GM12801 (cell line): ENCODE data around the gene LRP1B.

Experiments used
- TF ChIP-seq, protein P1 (sequence below): IDR thresholded peaks from one replicate; pipeline ENCODE4 v1.5.1; 2011; ENCODE audit warnings: control low read depth; ENCODE audit not compliant: insufficient read length; ENCODE audit errors: extremely low read depth

LRP1B gene

DNA sequence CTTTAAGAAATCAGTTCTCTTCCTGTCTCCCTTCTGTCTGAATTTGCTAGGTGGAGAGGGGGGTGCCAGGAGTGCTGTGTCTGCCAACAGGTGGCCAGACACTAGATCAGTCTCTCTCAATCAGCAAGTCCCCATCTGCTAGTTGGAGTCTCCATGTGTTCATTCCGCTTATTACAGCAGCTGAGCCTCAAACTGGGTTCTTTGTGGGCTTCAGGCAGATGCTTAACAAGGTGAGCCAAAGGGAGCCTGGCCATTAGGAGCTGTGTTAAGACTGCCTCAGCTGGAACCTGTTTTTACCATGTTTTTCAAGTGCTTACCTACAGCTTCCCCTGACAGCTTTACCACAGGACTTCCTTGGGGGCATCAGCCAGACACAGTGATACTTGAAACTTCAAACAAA lies 401.9 kb downstream of the LRP1B start:
- TF ChIP-seq, protein P1, sequence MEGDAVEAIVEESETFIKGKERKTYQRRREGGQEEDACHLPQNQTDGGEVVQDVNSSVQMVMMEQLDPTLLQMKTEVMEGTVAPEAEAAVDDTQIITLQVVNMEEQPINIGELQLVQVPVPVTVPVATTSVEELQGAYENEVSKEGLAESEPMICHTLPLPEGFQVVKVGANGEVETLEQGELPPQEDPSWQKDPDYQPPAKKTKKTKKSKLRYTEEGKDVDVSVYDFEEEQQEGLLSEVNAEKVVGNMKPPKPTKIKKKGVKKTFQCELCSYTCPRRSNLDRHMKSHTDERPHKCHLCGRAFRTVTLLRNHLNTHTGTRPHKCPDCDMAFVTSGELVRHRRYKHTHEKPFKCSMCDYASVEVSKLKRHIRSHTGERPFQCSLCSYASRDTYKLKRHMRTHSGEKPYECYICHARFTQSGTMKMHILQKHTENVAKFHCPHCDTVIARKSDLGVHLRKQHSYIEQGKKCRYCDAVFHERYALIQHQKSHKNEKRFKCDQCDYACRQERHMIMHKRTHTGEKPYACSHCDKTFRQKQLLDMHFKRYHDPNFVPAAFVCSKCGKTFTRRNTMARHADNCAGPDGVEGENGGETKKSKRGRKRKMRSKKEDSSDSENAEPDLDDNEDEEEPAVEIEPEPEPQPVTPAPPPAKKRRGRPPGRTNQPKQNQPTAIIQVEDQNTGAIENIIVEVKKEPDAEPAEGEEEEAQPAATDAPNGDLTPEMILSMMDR, result no peak

DNA sequence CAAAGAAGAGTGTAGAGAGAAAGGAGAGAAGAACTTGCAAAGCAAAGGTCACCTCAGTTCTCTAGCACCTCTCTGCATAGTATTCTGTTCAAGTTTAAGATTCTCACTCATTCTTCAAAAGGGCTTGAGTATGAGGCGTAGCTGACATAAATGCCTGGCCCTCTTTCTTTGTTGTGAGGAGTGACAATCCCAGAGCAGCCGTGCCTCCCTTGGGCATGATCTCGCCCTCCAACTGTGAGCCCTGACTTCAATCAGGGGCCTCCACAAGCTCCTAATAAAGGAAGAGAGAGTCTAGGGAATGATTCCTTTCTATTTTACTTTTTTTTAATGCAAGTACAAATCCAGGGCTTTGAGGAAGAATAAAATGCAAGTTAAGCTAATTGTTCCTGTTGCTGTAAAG lies 402.7 kb downstream of the LRP1B start:
- TF ChIP-seq, protein P1, result no peak

DNA sequence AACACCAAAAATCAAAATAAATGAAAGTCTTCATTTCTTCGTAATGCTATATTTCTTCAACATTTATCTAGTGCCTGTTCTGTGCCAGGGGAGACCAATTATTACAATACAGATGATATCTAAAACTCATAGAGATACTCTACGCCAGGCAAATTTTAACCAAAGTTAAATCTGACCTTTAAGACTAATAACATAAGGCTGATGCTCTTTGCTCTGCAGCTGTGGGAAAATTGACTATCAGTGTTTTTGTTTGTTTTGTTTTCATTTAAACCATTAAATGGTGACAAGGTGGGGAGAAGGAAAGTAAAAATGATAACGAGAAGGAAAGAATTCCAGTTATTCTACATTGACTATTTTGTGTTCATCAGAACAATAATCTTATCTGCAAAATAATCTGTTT lies 406.4 kb downstream of the LRP1B start:
- TF ChIP-seq, protein P1, result no peak

DNA sequence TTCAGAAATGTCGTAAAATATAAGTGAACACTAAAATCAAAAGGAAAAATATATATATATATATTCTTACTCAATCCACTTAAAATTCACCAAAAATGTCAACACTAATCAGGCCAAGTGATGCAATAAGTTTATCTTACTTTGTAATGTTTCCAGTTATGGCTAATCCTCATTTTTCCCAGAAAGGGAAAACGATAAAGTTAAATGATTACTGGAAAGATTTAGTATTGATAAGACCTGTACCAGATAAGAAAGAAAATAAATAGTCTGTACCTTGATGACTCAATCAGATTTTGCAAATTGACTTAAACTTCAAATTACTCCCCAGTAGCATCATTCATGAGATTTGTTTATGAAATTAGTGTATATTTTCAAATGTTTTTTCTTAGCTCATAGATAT lies 407.0 kb downstream of the LRP1B start:
- TF ChIP-seq, protein P1, result no peak

DNA sequence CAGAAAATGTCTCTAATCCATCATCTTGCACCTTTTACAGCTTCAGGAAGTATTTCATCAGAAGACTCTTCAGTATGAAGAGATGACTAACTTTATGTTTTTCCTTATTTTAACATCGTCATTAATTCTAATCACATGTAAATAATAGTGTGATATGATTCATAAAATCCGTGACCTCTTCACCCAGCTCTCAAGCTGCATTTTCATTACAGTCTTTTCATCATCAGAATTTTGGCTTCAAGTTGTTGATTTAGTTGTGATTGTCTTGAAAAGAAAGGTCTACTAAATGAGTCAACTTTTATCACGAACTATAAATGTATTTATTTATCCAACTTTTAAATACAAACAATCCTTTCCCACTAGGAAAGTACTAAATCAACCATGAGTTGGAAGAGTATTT lies 410.3 kb downstream of the LRP1B start:
- TF ChIP-seq, protein P1, result no peak

DNA sequence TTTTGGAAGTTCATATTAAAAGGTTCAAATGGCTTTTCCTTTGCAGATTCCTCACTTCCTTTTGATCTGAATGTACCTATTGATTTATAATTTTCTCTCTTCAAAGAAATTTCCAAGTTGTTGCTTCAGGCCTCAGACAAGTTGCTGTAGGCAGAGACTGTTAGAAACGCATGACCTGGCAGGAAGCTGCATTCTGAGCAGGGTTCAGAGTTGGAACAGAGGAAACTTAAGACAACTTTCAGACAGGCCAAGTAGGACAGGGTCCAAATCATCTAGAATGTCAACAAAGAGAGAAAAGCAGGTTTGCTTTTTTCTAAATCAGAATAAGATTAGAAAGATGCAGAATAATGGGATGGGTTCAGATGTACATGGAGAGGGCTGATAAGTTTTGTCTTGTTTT lies 416.3 kb downstream of the LRP1B start:
- TF ChIP-seq, protein P1, result no peak

DNA sequence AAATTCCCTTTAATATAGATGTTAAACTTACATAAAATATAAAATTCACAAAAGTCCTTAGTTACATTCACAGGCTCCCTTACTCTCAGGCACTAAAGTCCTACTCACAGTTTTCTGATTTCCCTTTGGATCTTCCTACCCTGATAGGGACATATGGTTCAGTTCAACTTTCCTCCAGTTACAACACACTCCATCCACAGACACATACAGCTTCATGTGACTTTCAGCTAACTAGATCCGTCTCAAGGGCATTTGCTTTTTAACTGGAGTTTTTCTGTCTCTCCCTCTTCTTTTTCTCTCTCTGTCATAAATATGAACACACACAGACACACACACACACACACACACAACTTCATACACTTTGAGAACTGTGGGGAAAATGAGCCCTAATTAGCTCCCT lies 419.2 kb downstream of the LRP1B start:
- TF ChIP-seq, protein P1, result no peak
